Central memory CD4-positive, alpha-beta T cell (primary cell): ENCODE data around the gene HDAC4.

ENCODE experiments used
- DNase-seq: peaks from one replicate; pipeline ENCODE4 v3.0.0; 2022

HDAC4 gene

DNA sequence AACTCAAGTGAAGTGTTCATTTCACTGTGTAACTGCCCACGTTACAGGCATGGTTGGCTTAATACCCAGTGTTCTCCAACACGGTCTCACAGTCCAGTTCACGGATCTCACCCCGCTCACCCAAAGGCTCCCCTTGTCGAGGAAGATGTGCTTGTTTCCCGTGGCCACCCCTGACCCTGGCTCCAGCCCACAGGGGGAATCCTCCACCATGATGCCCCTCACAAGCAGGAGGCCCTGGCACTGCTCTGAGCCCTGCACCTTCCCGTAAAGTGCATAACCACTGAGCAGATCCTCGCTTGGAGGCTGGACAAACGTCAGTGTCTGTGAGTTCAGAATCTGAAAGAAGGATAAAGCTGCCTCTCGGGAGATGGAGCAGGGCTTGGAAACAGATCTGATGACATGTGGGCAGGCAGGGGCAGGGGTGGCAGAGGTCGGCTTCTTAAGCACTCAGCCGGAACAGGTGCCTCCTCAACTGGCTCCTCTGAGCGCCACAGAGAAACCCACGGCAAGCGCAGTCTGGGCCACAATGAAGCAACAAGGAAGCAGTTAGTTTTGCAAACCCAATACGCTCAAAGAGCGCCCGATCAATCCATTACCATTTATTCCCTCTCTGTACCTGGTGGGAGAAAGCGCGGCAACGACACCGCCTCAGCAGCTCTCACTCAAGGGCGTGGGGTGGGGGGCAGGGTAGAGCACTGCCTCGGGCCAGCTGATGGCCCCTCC, 17.6 kb downstream of the HDAC4 start:
- no peak for DNase-seq

- DNase-seq: no peak
Measured at GRCh38 chr2:239382384-239382880, 18.4 kb downstream of the HDAC4 start.

DNA sequence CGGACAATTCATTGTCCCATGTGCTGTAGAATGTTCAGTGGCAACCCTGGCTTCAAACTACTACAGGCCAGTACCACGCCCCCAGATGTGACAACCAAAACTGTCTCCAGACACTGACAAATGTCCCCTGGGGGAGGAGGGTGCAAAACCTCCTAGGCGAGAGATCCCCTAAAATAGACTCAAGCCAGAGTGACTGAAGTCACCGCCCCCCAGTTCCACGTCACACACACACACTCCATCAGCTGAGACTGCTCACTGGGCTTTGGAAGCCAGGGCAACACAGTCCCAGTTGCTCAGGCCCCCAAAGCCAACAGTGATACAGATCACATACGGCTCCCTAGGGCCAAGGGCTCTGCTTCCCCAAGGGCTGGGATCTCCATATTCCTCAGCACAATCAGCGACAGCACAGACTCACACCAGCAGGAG, 19.1 kb downstream of the HDAC4 start:
- DNase-seq: no peak

GRCh38 chr2:239380831-239381708, 19.8 kb downstream of the HDAC4 start:
- DNase-seq: peak; percentile 79

- DNase-seq: no peak
Measured at GRCh38 chr2:239379641-239380170, 21.1 kb downstream of the HDAC4 start.

DNA sequence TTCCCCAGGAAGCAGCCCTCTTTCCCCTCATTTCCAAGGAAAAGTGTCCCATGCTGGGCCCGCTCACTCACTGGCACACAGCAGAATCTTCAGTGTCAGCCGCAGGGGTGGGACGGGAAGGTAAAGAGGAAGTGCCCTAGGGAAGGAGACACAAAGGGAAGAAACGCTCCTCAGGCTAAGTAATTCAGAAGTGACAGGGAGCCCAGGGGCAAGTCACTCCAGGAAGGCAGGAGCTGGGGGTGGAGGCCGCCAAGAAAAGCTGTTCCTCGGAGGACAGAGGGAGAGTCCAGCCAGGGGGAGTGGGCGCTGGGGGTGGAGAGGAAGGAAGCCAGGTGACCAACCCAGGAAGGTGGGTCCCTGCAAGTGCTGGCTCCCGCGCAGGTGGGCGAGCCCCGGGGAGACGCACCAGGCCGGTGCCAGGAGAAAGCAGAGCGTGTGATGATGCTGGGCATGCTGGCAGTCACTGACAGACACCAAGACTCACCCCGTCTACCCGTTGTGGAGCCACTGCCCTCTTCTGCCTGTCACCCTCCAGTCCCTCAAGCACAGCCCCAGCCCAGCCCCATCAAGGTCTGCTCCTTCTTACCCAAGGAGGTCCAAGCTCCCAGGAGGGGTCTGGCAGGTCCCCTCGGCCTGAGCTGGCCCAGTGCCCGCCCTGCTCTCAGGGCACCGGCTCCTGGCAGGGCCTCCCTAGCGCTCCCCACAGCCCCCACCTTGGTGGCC, 21.7 kb downstream of the HDAC4 start:
- no peak for DNase-seq

DNA sequence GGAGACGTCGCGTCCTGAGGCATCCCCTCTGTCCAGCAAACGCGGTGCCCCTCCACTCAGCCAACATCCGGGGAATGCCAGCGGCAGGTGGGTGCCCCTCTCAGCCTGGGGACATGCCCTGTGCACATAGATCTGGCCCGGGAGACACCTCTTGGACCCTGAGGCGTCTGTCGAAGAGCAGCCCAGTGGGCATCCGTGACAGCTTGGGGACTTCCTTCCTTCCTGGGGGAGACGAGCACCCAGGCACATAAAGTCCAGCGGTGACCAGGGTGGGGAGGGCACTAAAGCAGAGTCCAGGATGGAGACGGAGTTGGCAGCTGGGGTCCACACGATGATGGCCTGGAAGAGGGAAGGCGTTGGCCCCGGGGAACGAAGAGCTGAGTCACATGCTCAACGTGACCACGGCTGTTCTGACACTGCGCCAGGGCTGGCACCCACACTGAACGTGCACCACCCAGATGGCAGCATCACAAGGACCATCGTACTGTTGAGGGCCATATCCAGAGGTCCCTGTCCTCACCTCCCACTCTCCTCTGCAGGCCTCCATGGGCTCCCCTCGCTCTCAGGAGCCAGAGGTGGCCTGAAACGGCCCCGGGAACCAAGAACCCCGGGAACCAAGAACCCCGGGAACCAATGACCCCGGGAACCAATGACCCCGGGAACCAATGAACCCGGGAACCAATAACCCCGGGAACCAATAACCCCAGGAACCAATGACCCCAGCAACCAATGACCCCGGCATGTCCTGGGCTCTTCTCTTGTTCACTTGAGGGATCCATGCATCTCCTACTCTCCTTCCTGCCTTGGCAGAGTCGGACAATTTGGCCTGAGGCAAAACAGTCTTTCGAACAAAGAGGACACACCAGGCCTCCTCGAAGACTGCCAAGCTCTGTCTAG, 22.6 kb downstream of the HDAC4 start:
- no peak for DNase-seq

DNA sequence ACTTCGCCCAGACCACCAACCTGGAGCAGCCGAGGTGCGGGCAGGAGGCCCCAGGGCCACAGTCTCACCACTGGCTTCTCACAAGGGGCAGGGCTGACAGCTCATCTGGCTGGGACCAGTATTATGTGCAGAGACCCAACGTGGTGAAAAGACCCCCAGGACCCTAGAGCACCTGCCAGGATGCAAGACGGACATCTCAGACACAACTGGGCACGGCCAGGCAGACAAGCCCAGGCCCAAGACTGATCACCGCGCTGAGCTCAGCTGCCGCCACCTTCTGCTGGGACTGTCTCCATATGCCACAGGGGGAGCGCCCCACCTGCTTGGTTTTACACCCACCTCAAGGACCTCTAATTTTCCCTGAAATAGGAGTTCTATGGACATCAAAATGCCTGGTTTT, 23.2 kb downstream of the HDAC4 start:
- DNase-seq: no peak

- no peak for DNase-seq
Measured at GRCh38 chr2:239376942-239377531, 23.8 kb downstream of the HDAC4 start.

GRCh38 chr2:239376351-239376750, 24.5 kb downstream of the HDAC4 start:
- DNase-seq: no peak

DNA sequence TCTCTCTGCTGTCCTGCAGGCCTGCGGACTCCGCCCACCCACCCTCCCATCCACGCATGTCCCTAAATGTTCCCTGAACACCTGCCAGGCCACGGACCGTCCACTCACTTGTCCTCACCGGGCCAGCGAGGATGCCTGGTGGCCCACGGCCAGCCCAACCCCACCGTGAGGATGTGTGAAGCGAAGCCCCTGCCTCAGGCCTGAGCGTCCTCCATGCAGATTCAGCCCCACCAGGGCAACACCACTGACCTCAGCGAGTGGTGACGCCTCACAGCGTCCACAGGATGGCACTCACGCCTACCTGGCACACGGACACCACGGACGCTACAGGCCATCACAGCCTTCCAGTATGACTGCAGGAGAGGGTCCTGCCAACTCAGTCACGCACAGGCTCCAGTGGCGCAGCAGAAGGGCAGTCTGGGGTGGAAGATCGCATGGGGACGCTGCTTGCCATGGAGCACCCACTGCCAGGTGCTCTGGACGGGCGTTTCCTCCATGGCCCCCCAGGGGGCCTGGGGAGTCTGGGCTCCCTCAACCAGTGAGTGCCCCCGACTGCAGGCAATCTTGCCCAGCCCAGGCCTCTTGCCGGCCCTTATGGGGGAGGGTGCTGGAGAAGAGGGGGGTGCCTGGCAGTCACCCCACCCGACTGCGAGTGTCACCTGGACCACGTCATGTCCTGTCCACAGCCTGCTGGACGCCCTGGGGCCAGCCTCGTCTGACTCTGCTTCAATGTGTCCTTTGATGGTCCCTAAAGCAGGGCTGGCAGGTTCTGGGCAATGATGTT, 25.4 kb downstream of the HDAC4 start:
- no peak for DNase-seq

DNA sequence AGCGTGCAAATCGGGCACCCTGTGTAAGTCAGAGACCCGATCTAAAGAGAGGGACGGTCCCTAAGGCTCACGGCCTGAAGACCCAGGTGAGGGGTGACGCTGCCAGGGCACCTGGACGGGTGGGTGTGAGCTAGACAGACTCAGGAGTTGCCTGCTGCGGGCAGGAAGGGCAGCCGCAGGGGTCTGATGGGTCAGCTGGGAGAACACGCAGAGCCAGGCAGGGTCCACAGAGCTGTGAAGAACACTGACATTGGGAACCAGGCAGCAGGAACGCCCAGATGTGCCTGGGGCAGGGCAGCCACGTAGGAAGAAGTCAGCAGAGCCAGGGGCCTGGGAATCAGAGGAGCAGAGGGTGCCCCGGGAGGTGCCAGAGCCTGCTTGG, 25.9 kb downstream of the HDAC4 start:
- DNase-seq: no peak

GRCh38 chr2:239372835-239373234, 28.0 kb downstream of the HDAC4 start:
- no peak for DNase-seq

DNA sequence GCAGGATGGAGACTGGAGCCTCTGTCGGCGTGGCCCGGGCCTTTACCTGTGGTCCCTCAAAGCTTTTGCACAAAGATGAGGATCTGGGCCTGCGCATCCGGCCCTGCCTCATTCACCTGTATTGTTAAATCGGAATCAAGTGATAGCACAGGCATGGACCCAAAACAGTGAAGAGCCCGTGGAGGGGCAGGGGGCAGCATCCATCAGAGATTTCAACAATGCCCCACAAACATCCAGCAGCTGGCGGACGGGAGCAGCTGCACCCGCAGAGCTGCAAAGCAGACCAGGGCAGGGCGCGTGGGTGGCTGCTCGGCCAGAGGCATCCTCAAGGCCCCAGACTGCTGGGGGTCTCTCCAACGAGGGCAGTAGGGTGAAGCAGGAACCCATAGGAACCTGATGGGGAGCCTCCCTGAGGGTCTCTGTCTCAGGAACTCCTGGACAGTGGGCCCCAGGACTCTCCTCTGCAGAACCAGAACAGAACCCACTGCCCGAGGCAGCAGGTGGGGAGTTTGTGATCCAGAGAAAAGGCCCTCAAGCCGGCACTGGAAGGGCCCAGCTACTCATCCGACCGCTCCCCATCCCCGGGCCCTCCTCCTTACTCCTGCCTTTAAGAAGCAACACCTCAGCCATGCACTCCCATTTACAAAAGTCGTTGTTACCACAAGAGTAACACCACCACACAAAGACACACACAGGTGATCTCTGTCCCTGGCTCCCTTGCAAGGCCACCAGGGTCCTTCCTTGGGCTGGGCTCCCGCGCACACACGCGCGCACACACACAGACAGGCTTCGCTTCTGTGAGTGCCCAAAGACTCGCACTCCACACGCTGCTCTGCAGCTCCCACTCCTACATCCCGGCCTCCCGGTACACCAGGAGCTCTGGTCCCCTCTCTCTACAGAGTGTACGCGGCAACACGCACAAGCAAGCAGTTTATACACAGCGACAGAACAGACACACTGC, 28.8 kb downstream of the HDAC4 start:
- no peak for DNase-seq

DNA sequence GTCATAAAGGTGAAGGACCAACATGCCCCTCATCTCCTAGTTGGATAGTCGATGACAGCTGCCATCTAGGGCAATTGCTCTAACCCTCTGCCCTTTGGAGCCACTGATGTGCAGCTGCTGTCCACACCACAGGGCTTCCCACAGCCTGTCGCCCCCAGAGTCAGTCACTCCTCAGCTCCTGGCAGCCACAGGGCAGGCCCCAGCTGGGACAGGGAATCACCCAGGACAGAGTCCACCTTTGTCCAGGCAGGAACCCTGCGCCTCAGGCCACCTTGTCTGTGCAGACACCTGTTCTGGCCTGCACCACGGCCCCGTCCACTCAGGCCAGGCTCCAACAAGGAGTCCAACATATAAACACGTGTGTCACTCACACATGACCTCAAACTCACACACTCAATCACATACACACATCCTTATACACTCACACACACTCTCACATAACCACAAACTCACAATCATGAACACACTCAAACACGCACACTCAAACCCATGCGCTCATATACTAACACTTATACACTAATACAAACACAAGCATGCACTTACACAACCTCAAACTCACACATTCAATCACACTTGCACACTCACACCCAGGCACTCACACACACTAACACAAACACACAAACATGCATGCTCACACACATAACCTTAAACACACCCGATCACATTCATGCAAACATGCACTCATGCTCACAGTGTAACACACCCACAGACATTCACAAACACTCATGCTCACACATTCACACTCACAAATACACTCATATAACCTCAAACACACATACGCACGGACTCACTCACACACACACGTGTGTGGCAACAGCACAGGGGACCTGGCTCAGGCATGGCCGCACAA, 29.7 kb downstream of the HDAC4 start:
- no peak for DNase-seq

DNA sequence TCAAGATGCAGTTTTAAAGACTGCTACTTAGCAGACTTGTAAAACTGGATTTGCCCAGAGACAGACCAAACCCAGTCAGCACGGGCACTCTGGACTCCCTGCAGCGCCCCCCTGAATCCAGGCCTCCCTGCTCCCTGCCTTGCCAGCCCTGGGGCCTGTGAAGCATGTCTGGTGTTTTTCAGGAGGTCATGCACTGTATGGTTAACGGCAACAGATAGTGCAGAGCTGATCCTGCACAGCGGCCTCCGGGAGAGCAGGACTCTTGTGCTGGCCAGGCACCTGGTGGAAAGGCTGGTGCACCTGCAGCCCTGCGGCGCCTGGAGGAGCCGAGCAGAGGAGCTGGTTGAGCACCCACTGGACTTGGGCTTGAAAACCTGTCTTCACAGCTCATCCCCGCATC, 30.4 kb downstream of the HDAC4 start:
- no peak for DNase-seq

GRCh38 chr2:239369631-239370161, 31.1 kb downstream of the HDAC4 start:
- peak; percentile 92 for DNase-seq

DNA sequence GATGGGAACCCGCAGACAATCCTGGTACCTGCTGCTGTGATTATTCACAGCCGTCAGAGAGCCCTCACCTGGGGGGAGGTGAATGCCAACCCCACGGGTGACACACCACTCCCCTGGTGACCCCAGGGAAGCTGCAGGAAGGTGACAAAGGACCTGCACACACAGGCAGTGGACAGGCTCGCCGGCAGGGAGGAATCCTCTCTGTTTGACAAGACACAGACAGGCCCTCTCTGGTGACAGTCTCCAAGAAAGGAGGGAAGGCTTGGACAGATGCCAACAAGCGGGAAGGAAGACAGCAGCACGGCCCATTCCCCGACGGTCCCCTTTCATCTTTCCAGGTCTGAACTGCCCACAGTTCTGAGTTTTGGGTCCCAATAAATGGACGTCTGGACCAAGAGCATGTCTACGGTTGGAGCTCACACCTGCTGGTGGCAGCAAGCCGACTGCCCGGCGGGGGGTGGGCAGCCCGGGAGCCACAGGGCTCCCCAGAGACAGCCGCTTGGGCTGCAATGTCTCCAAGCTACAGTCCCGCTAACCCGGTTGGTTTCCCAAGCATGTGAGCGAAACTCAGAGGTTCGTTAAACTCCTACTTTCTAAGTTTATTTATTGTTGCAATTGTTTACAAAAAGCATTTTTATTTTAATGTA, 31.8 kb downstream of the HDAC4 start:
- no peak for DNase-seq
